Measurements from ENCODE around the gene CHN2.

GRCh38 chr7:29377718-29378117 is 183.1 kb downstream of the CHN2 start:
- no peak for TF ChIP-seq RXRA (IDR thresholded peaks at IDR 0.05; ENCODE audit: borderline replicate concordance, low read depth)
- no peak for TF ChIP-seq EP300 (IDR thresholded peaks at IDR 0.05; ENCODE audit: borderline replicate concordance in 1 of 2, low read depth in 1 of 2, low read length in 1 of 2)
- TF ChIP-seq FOSL2 (IDR thresholded peaks at IDR 0.05; ENCODE audit: borderline replicate concordance, low read depth) = no peak
